ENCODE data around the gene RAPGEFL1.
"Not testable (repeated sequence)": the region's sequence is repeated elsewhere in the genome, so short reads cannot be mapped to it uniquely, and the experiment has no call there.

RAPGEFL1 gene

GRCh38 chr17:40174514-40174913 lies 2.8 kb upstream of the RAPGEFL1 start:
- no peak for DNase-seq

- no peak for DNase-seq
Observed at GRCh38 chr17:40175928-40176753, 1.1 kb upstream of the RAPGEFL1 start.

GRCh38 chr17:40176754-40177110 lies 538 bp upstream of the RAPGEFL1 start:
- DNase-seq, result no peak

GRCh38 chr17:40178021-40178601 lies 841 bp downstream of the RAPGEFL1 start:
- DNase-seq, result no peak

- no peak for DNase-seq
Observed at GRCh38 chr17:40178660-40179059, 1.4 kb downstream of the RAPGEFL1 start.

- DNase-seq, result no peak
Observed at GRCh38 chr17:40179923-40180659, 2.8 kb downstream of the RAPGEFL1 start.

- no peak for DNase-seq
Observed at GRCh38 chr17:40180694-40181093, 3.4 kb downstream of the RAPGEFL1 start.

GRCh38 chr17:40181205-40181604 lies 3.9 kb downstream of the RAPGEFL1 start:
- no peak for DNase-seq

GRCh38 chr17:40182606-40183005 lies 5.3 kb downstream of the RAPGEFL1 start:
- DNase-seq, result no peak

- no peak for DNase-seq
Observed at GRCh38 chr17:40187238-40187637, 10.0 kb downstream of the RAPGEFL1 start.

GRCh38 chr17:40188694-40189093 lies 11.4 kb downstream of the RAPGEFL1 start:
- no peak for DNase-seq

- DNase-seq, result peak; percentile 47
Observed at GRCh38 chr17:40190197-40191021, 13.1 kb downstream of the RAPGEFL1 start.

GRCh38 chr17:40191237-40192208 lies 14.3 kb downstream of the RAPGEFL1 start:
- DNase-seq, result peak; percentile 77

GRCh38 chr17:40192961-40193360 lies 15.7 kb downstream of the RAPGEFL1 start:
- no peak for DNase-seq

GRCh38 chr17:40194821-40195220 lies 17.6 kb downstream of the RAPGEFL1 start:
- no peak for DNase-seq

GRCh38 chr17:40197550-40197949 lies 20.3 kb downstream of the RAPGEFL1 start:
- DNase-seq, result no peak

GRCh38 chr17:40197965-40198456 lies 20.7 kb downstream of the RAPGEFL1 start:
- DNase-seq, result peak; percentile 19

GRCh38 chr17:40198576-40198975 lies 21.3 kb downstream of the RAPGEFL1 start:
- DNase-seq, result no peak

GRCh38 chr17:40203131-40203530 lies 25.9 kb downstream of the RAPGEFL1 start:
- no peak for DNase-seq

- DNase-seq, result not testable (repeated sequence)
Observed at GRCh38 chr17:40206193-40206592, 28.9 kb downstream of the RAPGEFL1 start.

GRCh38 chr17:40209404-40210093 lies 32.3 kb downstream of the RAPGEFL1 start:
- DNase-seq, result no peak

Data from CD4-positive, alpha-beta T cell treated with Interleukin-6 for 4 hours (primary cell).